Measurements from ENCODE around the gene IGSF23. TPM values are rescaled to one million over a fixed set of nuclear protein-coding genes. Genes with fewer than 3 reads are reported as not detected.

IGSF23 gene
- total RNA-seq, 1 experiment from 2014 or later, result not detected

- no TSS peak for BruUV-seq (replicated peaks)
- Mint-ChIP-seq H3K4me3 (ENCODE audit: low read depth, unreplicated experiment) (no peak overlapping the region), H3K4me1 (ENCODE audit: low read depth, unreplicated experiment) (peaks cover 17% of the 10 kb centered on the region), H3K27me3 (ENCODE audit: unreplicated experiment) (no peaks in the 10 kb centered on the region), H3K27ac (ENCODE audit: unreplicated experiment) (no peak overlapping the region), H3K36me3 (ENCODE audit: insufficient read depth, unreplicated experiment) (peaks cover 4% of the 10 kb centered on the region), H3K9me3 (ENCODE audit: low read depth, unreplicated experiment) (no peaks in the 10 kb centered on the region)
- TF ChIP-seq, protein P1, sequence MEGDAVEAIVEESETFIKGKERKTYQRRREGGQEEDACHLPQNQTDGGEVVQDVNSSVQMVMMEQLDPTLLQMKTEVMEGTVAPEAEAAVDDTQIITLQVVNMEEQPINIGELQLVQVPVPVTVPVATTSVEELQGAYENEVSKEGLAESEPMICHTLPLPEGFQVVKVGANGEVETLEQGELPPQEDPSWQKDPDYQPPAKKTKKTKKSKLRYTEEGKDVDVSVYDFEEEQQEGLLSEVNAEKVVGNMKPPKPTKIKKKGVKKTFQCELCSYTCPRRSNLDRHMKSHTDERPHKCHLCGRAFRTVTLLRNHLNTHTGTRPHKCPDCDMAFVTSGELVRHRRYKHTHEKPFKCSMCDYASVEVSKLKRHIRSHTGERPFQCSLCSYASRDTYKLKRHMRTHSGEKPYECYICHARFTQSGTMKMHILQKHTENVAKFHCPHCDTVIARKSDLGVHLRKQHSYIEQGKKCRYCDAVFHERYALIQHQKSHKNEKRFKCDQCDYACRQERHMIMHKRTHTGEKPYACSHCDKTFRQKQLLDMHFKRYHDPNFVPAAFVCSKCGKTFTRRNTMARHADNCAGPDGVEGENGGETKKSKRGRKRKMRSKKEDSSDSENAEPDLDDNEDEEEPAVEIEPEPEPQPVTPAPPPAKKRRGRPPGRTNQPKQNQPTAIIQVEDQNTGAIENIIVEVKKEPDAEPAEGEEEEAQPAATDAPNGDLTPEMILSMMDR (IDR thresholded peaks at IDR 0.05; ENCODE audit: unreplicated experiment), result no peak
- no peak for DNase-seq
- CTCF ChIA-PET, result interaction anchor here (0.7 to 1.2 kb wide), 5 partner anchors 9 to 1020 kb away, joined by 3 to 5 read pairs (median 3); no protein-coding TSS in a partner anchor
- intact Hi-C loops (cut with micrococcal nuclease; ENCODE audit: unreplicated experiment), result no loop called here
These were observed 3.9 kb downstream of the IGSF23 start for GRCh38 chr19:44617110-44617880.

GRCh38 chr19:44618640-44619357 is 5.4 kb downstream of the IGSF23 start:
- intact Hi-C loops (cut with micrococcal nuclease; ENCODE audit: unreplicated experiment), result no loop called here
- no peak overlapping the region for H3K27ac Mint-ChIP-seq (ENCODE audit: unreplicated experiment)
- peaks cover 4% of the 10 kb centered on the region for H3K36me3 Mint-ChIP-seq (ENCODE audit: insufficient read depth, unreplicated experiment)
- H3K4me3 Mint-ChIP-seq (ENCODE audit: low read depth, unreplicated experiment), result no peak overlapping the region
- TF ChIP-seq, protein P1 (IDR thresholded peaks at IDR 0.05; ENCODE audit: unreplicated experiment), result no peak
- no TSS peak for BruUV-seq (replicated peaks)
- no peaks in the 10 kb centered on the region for H3K9me3 Mint-ChIP-seq (ENCODE audit: low read depth, unreplicated experiment)
- DNase-seq, result no peak
- no peaks in the 10 kb centered on the region for H3K27me3 Mint-ChIP-seq (ENCODE audit: unreplicated experiment)
- CTCF ChIA-PET, result interaction anchor here (1.2 kb wide), 1 partner anchor 147 kb away, joined by 4 read pairs; no protein-coding TSS in a partner anchor
- peaks cover 17% of the 10 kb centered on the region for H3K4me1 Mint-ChIP-seq (ENCODE audit: low read depth, unreplicated experiment)

DNA sequence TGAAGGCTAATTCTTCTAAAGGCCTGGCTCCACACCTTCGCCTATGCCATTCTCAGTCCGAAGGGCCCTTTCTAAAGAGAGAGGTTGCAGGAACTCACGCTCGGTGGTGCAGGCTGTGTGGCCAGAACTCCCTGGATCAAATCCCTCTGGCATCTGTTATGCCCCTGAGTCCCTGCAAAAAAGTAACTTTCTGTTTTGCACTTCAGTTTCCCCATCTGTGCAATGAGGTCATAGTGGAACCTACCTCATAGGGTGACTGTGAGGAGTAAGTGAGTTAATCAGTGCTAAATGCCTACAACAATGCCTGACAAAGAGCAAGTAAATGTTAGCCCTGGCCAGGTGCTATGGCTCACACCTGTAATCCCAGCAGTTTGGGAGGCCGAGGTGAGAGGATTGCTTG is 7.3 kb downstream of the IGSF23 start:
- H3K27ac Mint-ChIP-seq (ENCODE audit: unreplicated experiment), result no peak overlapping the region
- TF ChIP-seq, protein P1 (IDR thresholded peaks at IDR 0.05; ENCODE audit: unreplicated experiment), result no peak
- peaks cover 1% of the 10 kb centered on the region for H3K9me3 Mint-ChIP-seq (ENCODE audit: low read depth, unreplicated experiment)

GRCh38 chr19:44621367-44621766 is 8.0 kb downstream of the IGSF23 start:
- intact Hi-C loops (cut with micrococcal nuclease; ENCODE audit: unreplicated experiment), result no loop called here
- DNase-seq, result no peak
- H3K4me3 Mint-ChIP-seq (ENCODE audit: low read depth, unreplicated experiment), result no peak overlapping the region
- H3K36me3 Mint-ChIP-seq (ENCODE audit: insufficient read depth, unreplicated experiment), result peaks cover 9% of the 10 kb centered on the region
- H3K27ac Mint-ChIP-seq (ENCODE audit: unreplicated experiment), result no peak overlapping the region
- TF ChIP-seq, protein P1 (IDR thresholded peaks at IDR 0.05; ENCODE audit: unreplicated experiment), result no peak
- peaks cover 3% of the 10 kb centered on the region for H3K9me3 Mint-ChIP-seq (ENCODE audit: low read depth, unreplicated experiment)
- no TSS peak for BruUV-seq (replicated peaks)
- H3K27me3 Mint-ChIP-seq (ENCODE audit: unreplicated experiment), result no peaks in the 10 kb centered on the region
- CTCF ChIA-PET, result interaction anchor here (0.7 to 1.4 kb wide), 3 partner anchors 12 to 129 kb away, joined by 3 to 4 read pairs (median 3); no protein-coding TSS in a partner anchor
- peaks cover 27% of the 10 kb centered on the region for H3K4me1 Mint-ChIP-seq (ENCODE audit: low read depth, unreplicated experiment)

More for the DNA sequence above, 7.3 kb downstream of the IGSF23 start:
- Mint-ChIP-seq H3K36me3 (ENCODE audit: insufficient read depth, unreplicated experiment) (peaks cover 2% of the 10 kb centered on the region), H3K4me1 (ENCODE audit: low read depth, unreplicated experiment) (peaks cover 20% of the 10 kb centered on the region), H3K4me3 (ENCODE audit: low read depth, unreplicated experiment) (no peak overlapping the region), H3K27me3 (ENCODE audit: unreplicated experiment) (no peaks in the 10 kb centered on the region)
- no TSS peak for BruUV-seq (replicated peaks)
- CTCF ChIA-PET, result interaction anchor here (1.4 kb wide), 1 partner anchor 12 kb away, joined by 3 read pairs; no protein-coding TSS in a partner anchor
- DNase-seq, result no peak
- intact Hi-C loops (cut with micrococcal nuclease; ENCODE audit: unreplicated experiment), result no loop called here

Measured in Calu3 (cell line).